Activated B cell treated with CpG ODN at 0.5 μM for 24 hours (primary cell): ENCODE measurements around the gene LLGL2. TPM values are rescaled to one million over a fixed set of nuclear protein-coding genes. Genes with fewer than 3 reads are reported as not detected.
A peak's percentile ranks its signal among the peaks of the same experiment; 100 is the strongest.

Source experiments
- ATAC-seq: fragments of 200-7000 bp; cut with Tn5 transposase; one replicate; pipeline ENCODE4 v1.10.0; 2021; ENCODE audit warnings: low read depth, mild to moderate bottlenecking, moderate library complexity
- CTCF ChIA-PET: fragments of 350-600 bp; sonication (Branson Sonifier 250); formaldehyde crosslinking; loops from one replicate; lab custom pipeline; 2021; ENCODE audit warnings: antibody characterized with exemption; lab: Charles Lee
- POLR2A ChIA-PET: fragments of 350-600 bp; sonication (Branson Sonifier 250); formaldehyde crosslinking; loops from one replicate; lab custom pipeline; 2021; ENCODE audit warnings: antibody characterized with exemption; lab: Charles Lee
- DNase-seq: peaks from one replicate; pipeline ENCODE4 v3.0.0; 2022
- H3K27ac Mint-ChIP-seq: one replicate; pipeline ENCODE4 v1.8.0; 2020; ENCODE audit warnings: mixed read lengths
- H3K27me3 Mint-ChIP-seq: one replicate; pipeline ENCODE4 v1.8.0; 2021; ENCODE audit warnings: mixed read lengths
- H3K36me3 Mint-ChIP-seq: one replicate; pipeline ENCODE4 v1.8.0; 2021; ENCODE audit warnings: low read depth, mixed read lengths
- H3K4me1 Mint-ChIP-seq: one replicate; pipeline ENCODE4 v1.8.0; 2021; ENCODE audit warnings: mixed read lengths
- H3K4me3 Mint-ChIP-seq: one replicate; pipeline ENCODE4 v1.8.0; 2020; ENCODE audit warnings: mild to moderate bottlenecking, mixed read lengths
- H3K9me3 Mint-ChIP-seq: one replicate; pipeline ENCODE4 v1.8.0; 2020; ENCODE audit warnings: mixed read lengths
- CTCF ChIP-seq: fragments of 200-600 bp; IDR thresholded peaks from one replicate; pipeline ENCODE4 v1.8.0; 2022; ENCODE audit warnings: antibody characterized with exemption, mild to moderate bottlenecking
- intact Hi-C: fragments of 100-400 bp; cut with micrococcal nuclease; formaldehyde crosslinking; loops from one replicate; pipeline ENCODE4 v1.15.1; 2024
- total RNA-seq: library from RNA; stranded (reverse); gene quantifications from 2 replicates; pipeline ENCODE4 v1.2.3, GENCODE V29; 2022

Gene LLGL2
- total RNA-seq, 1 donor from 2014 or later = 29.9 TPM

GRCh38 chr17:75531721-75532072 lies 6.2 kb downstream of the LLGL2 start:
- CTCF ChIA-PET = no interaction called here
- TF ChIP-seq CTCF = no peak
- ATAC-seq (no peak), DNase-seq (no peak)
- Mint-ChIP-seq H3K27ac (no peak overlapping the region), H3K27me3 (no peaks in the 10 kb centered on the region), H3K4me3 (no peak overlapping the region), H3K9me3 (no peaks in the 10 kb centered on the region), H3K36me3 (peaks cover 10% of the 10 kb centered on the region), H3K4me1 (peaks cover 7% of the 10 kb centered on the region)
- intact Hi-C loops = no loop called here
- POLR2A ChIA-PET = no interaction called here

GRCh38 chr17:75535119-75535537 lies 9.6 kb downstream of the LLGL2 start:
- H3K27me3 Mint-ChIP-seq = no peaks in the 10 kb centered on the region
- POLR2A ChIA-PET = interaction anchor here (0.6 to 1.9 kb wide), 4 partner anchors 10 to 53 kb away, joined by 3 to 7 read pairs (median 4); partner anchors contain the start of genes LLGL2 and TSEN54
- DNase-seq = no peak
- CTCF ChIA-PET = interaction anchor here (1.1 to 1.3 kb wide), 2 partner anchors 19 to 66 kb away, joined by 3 to 4 read pairs; partner anchors contain the start of gene TSEN54
- H3K4me1 Mint-ChIP-seq = peaks cover 6% of the 10 kb centered on the region
- H3K4me3 Mint-ChIP-seq = no peak overlapping the region
- no peaks in the 10 kb centered on the region for H3K9me3 Mint-ChIP-seq
- intact Hi-C loops = no loop called here
- TF ChIP-seq CTCF = no peak
- H3K27ac Mint-ChIP-seq = peak overlapping the region; percentile 50
- H3K36me3 Mint-ChIP-seq = peaks cover 12% of the 10 kb centered on the region
- peak; percentile 67 for ATAC-seq

DNA sequence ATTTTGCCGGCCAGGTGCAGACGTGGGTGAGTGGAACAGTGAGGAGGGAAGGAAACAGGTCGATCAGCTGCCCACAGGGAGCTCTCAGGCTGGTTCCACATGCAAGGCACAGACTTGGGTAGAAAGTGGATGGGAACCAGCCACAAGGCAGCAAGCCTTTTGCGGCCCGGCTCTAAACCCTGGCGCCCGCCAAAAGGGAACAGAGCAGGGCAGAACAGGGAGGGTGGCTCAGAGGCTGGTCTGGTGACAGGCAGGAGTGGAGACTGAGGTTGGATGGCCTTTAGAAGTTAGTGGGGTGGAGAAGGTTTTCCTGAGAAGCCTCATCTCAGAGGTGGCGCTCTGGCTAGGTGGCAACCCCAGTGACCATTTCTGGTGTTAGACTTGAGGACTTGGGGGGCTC lies 10.4 kb downstream of the LLGL2 start:
- H3K4me3 Mint-ChIP-seq = no peak overlapping the region
- ATAC-seq (no peak), DNase-seq (no peak)
- no peak for TF ChIP-seq CTCF
- H3K27ac Mint-ChIP-seq = no peak overlapping the region
- ChIA-PET POLR2A (interaction anchor here (1.2 to 1.9 kb wide), 3 partner anchors 11 to 52 kb away, joined by 3 to 7 read pairs (median 4); partner anchors contain the start of genes LLGL2 and TSEN54), CTCF (no interaction called here)
- peaks cover 6% of the 10 kb centered on the region for H3K4me1 Mint-ChIP-seq
- H3K27me3 Mint-ChIP-seq = no peaks in the 10 kb centered on the region
- H3K9me3 Mint-ChIP-seq = no peaks in the 10 kb centered on the region
- intact Hi-C loops = no loop called here
- peaks cover 12% of the 10 kb centered on the region for H3K36me3 Mint-ChIP-seq

DNA sequence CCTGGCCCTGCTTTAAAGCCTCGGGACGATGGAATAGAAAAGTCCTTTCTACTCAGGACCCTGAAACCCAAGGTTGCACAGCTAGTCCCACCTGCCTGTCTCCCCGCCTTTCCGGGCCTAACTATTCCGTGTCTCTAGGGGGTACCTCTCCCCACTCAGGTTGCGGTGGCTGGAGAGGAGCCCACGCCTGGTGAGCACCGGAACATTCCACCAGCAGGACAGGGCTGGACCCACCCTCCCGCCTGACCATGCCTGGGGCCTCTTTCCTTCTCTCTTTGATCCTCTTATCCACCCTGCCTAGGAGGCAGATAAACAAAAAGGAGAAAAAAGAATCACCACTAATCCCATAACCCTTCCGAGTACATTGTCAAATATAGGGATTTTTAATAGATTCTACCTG lies 10.9 kb downstream of the LLGL2 start:
- Mint-ChIP-seq H3K9me3 (no peaks in the 10 kb centered on the region), H3K4me1 (peaks cover 6% of the 10 kb centered on the region), H3K4me3 (no peak overlapping the region), H3K27me3 (no peaks in the 10 kb centered on the region), H3K36me3 (peaks cover 12% of the 10 kb centered on the region), H3K27ac (no peak overlapping the region)
- ChIA-PET POLR2A (interaction anchor here (1.9 kb wide), 1 partner anchor 20 kb away, joined by 4 read pairs; the partner anchor contains the start of gene TSEN54), CTCF (no interaction called here)
- no peak for DNase-seq
- intact Hi-C loops = no loop called here
- no peak for TF ChIP-seq CTCF
- ATAC-seq = no peak

DNA sequence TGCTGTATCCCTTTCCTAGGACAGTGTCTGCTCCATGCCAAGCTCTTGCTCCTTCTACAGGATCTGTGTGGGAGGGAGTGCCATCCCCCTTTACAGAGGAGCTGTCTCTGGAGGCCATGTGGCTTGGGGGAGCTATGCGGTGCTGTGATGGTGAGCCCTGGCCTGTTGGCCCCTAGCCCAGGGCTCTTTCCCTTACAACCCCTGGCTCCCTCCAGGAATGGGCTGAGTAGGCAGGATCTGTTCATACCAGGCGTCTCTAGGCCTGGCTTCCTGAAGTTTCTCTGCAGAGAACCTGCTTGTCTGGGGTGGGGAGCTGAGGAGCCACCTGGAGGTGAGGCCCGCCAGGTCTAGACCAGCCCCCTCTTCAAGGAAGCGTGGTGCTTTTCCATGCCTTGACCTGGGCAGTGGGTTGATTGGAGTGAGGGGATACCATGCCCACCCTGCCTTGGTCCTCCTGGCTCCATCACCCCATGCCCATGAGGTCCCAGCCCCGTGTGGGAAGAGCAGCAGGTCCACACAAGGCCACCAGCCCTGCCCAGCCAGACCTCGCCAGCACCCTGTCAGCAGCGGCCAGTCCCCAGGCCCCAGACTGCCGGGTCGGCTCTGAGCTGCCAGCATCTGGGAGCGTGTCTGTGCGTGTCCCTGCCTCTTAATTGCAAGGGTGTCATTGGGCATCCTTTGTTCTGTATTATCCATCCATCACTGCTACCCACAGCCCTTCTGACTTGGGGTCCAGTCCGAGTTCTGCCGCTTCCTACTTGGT lies 14.7 kb downstream of the LLGL2 start:
- H3K4me1 Mint-ChIP-seq = peaks cover under 1% of the 10 kb centered on the region
- no peak overlapping the region for H3K27ac Mint-ChIP-seq
- ChIA-PET CTCF (no interaction called here), POLR2A (no interaction called here)
- H3K9me3 Mint-ChIP-seq = no peaks in the 10 kb centered on the region
- intact Hi-C loops = no loop called here
- H3K4me3 Mint-ChIP-seq = no peak overlapping the region
- no peak for ATAC-seq
- DNase-seq = no peak
- TF ChIP-seq CTCF = no peak
- H3K36me3 Mint-ChIP-seq = peaks cover 4% of the 10 kb centered on the region
- no peaks in the 10 kb centered on the region for H3K27me3 Mint-ChIP-seq
